Measurements from ENCODE around the gene RAP1GAP. TPM values are rescaled to one million over a fixed set of nuclear protein-coding genes. Genes with fewer than 3 reads are reported as not detected.
A peak's percentile ranks its signal among the peaks of the same experiment; 100 is the strongest.

RAP1GAP gene
- total RNA-seq, 1 experiment from 2014 or later = 8.4 TPM

DNA sequence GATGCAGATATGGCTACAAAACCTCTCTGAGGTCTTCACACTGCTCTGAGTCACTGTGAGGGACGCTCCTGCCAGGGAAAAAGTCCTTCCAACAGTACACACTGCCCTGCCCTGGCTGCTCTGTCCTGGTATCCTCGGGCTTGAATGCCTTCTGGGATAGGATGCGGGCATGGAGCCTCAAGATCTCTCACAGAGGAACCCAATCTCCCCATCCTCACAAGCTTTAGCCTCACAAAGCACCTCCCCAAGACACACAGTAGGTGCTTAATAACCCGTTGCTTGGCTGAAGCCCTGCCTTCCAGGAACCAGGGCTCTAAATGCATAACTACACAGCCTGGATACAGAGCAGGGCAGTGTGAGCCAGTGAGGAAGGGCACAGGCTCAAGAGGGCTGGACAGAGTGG, 9.2 kb downstream of the RAP1GAP start:
- H3K4me1 ChIP-seq = peaks cover 9% of the 10 kb centered on the region
- H3K36me3 ChIP-seq = no peaks in the 10 kb centered on the region
- DNase-seq = no peak
- H3K27ac ChIP-seq = no peak overlapping the region
- H3K4me3 ChIP-seq = no peak overlapping the region
- no peaks in the 10 kb centered on the region for H3K27me3 ChIP-seq
- no peaks in the 10 kb centered on the region for H3K9me3 ChIP-seq (replicated peaks)

DNA sequence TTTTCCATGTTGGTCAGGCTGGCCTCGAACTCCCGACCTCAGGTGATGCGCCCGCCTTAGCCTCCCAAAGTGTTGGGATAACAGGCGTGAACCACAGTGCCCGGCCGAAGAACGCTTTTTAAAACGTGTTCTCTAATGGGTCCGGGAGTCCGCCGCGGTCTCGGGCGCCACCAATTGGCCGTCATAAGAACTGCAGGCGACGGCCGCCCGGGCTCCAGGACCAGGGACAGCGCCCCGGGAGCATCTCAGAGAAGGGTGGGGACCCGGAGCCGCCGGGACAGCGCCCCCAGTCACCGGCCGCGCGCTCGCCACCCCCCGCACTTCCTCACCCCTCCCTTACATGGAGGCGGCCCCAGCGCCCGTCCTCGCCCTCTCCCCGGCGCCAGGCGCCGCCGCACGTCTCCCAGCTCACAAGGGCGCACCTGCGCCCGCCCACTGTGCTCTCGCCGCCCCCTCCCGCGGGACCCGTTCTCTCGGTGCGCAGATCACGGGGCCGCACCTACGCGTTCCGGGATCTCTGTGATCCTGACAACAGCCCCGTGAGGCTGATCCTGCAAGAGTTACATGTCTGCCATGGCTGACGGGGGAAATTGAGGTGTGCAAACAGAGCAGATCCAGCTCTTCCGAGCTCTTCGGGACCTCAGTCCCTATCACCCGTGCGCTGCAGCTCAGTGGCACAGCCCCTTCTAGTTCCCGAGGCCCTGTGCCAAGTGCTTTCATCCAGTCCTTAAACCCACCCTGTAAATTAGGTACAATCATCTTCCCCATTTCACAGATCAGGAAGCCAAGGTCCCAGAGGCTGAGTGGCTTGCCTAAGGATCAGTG, 9.8 kb downstream of the RAP1GAP start:
- H3K4me3 ChIP-seq = peak overlapping the region; percentile 49
- DNase-seq = peak; percentile 88
- no peaks in the 10 kb centered on the region for H3K27me3 ChIP-seq

DNA sequence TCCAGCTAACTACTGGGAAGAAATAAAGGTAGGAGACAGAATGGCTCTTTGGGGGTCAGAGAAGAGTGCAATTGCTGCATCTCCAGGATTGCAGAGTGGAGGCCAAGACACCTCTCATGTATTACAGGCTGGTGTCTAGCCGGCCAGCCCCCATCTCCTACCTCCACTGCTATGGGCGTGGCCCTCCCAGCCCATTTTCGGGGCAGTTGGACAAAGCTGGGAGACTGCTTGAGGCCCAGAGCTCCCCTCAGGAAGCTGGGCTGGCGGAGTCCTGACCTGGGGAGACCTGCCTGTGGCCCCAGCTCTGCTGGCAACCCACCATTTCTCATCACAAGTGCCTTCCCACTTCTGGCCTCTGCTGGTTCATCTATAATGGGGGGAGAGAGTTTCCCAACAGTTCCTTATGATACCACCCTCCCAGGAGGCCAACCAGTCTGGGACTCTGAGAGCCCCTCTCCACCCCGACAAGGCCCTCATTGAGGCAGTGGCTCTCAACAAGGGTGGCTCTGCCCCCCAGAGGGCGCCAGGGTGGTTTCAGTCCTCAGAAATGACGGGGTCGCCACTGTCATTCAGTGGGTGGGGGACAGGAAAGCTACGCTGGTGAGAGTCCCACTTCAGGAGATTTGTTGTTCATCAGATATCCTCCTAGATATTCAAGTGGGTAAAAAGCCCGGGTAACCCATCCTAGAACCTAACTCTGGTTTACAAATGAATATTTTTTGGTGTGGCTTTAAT, 11.5 kb downstream of the RAP1GAP start:
- Histone ChIP-seq H3K27ac (no peak overlapping the region), H3K9me3 (replicated peaks) (no peaks in the 10 kb centered on the region), H3K4me1 (peaks cover 17% of the 10 kb centered on the region), H3K4me3 (no peak overlapping the region), H3K27me3 (no peaks in the 10 kb centered on the region), H3K36me3 (no peaks in the 10 kb centered on the region)
- DNase-seq = no peak

More for the DNA sequence above, 9.8 kb downstream of the RAP1GAP start:
- H3K36me3 ChIP-seq = no peaks in the 10 kb centered on the region
- H3K9me3 ChIP-seq (replicated peaks) = no peaks in the 10 kb centered on the region
- H3K4me1 ChIP-seq = peaks cover 9% of the 10 kb centered on the region
- no peak overlapping the region for H3K27ac ChIP-seq

DNA sequence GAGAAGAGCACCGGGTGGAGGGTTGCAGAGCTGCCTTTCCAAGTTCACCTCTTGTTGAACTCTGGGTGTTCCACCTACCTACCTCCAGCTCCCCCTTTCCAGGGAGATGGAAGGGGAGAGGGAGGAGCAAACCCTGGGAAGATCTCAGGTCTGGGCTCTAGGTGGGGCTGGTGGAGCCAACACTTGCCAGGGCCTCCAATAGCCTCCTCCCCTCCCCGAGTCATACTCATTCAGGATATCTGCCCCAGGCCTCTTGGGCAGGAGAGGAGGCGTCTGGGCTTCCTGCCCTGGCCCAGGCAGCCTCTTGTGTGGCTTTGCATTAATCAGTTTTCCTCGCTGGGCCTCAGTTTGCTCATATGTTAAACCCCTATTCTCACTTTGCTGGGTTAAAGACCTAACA, 13.4 kb downstream of the RAP1GAP start:
- Histone ChIP-seq H3K9me3 (replicated peaks) (no peaks in the 10 kb centered on the region), H3K27ac (no peak overlapping the region), H3K4me3 (no peak overlapping the region), H3K4me1 (peaks cover 22% of the 10 kb centered on the region), H3K27me3 (no peaks in the 10 kb centered on the region), H3K36me3 (no peaks in the 10 kb centered on the region)
- peak in 1 of 2 experiments; percentile 64 for DNase-seq

DNA sequence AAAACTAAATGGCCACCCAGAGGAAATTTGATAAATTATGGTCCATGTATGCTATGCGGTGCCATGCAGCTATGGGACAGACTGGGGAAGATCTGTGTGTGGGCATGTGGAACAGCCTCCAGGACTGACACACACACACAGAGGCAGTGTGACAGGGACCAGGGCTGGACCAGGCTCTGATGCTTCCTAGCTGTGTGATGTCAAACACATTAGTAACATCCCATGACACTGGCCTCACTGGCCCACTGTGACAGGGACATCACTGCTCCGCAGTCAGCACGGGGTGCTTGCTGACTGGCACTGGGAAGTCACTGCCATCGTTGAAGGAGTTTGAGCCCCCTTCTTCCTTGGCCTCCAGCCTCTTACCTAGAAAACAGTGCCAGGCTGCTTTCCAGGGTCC, 13.9 kb downstream of the RAP1GAP start:
- Histone ChIP-seq H3K4me1 (peaks cover 26% of the 10 kb centered on the region), H3K27me3 (no peaks in the 10 kb centered on the region), H3K9me3 (replicated peaks) (no peaks in the 10 kb centered on the region), H3K36me3 (no peaks in the 10 kb centered on the region), H3K4me3 (no peak overlapping the region), H3K27ac (no peak overlapping the region)
- DNase-seq = no peak

DNA sequence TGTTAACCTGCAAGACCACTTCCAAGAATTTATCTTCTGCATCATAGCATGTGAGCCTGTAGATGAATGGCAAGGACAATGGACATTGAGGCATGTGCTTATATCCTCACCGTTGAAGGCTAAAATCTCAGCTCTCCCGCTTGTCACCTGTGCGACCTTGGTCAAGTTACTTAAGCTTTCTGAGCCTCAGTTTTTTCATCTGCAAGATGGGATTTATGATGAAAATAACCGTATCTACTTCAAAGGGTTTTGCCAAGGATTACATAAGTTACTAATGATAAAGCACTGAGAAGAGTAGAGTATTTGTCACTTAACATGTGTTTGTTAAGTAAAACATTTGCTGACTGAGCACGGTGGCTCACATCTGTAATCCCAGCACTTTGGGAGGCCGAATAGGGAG, 14.9 kb downstream of the RAP1GAP start:
- H3K4me1 ChIP-seq = peaks cover 29% of the 10 kb centered on the region
- no peaks in the 10 kb centered on the region for H3K9me3 ChIP-seq (replicated peaks)
- H3K27me3 ChIP-seq = no peaks in the 10 kb centered on the region
- no peak overlapping the region for H3K27ac ChIP-seq
- no peak overlapping the region for H3K4me3 ChIP-seq
- no peaks in the 10 kb centered on the region for H3K36me3 ChIP-seq
- no peak for DNase-seq

DNA sequence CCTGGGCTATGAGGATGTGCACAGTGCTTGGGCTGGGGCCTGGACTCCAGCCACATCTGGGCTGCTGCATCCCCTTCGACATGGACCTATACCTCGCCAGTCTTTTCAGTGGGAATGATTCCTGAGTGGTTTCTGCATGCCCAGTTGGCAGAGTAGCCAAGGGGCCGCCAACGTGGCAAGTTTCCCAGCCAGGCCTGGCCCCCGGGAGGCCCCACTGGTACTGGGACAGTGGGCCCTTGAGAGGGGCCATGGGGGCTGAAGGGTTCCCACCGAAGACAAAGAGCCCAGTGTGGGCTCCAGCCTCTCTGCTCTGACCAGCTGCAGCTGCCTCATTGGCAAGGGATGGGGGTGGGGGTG, 15.4 kb downstream of the RAP1GAP start:
- peak; percentile 53 to 78 for DNase-seq
- H3K4me3 ChIP-seq = no peak overlapping the region
- peaks cover 29% of the 10 kb centered on the region for H3K4me1 ChIP-seq
- H3K9me3 ChIP-seq (replicated peaks) = no peaks in the 10 kb centered on the region
- no peaks in the 10 kb centered on the region for H3K27me3 ChIP-seq
- H3K27ac ChIP-seq = peak overlapping the region; percentile 19; the same call in 1 of the 2 replicates
- H3K36me3 ChIP-seq = no peaks in the 10 kb centered on the region

DNA sequence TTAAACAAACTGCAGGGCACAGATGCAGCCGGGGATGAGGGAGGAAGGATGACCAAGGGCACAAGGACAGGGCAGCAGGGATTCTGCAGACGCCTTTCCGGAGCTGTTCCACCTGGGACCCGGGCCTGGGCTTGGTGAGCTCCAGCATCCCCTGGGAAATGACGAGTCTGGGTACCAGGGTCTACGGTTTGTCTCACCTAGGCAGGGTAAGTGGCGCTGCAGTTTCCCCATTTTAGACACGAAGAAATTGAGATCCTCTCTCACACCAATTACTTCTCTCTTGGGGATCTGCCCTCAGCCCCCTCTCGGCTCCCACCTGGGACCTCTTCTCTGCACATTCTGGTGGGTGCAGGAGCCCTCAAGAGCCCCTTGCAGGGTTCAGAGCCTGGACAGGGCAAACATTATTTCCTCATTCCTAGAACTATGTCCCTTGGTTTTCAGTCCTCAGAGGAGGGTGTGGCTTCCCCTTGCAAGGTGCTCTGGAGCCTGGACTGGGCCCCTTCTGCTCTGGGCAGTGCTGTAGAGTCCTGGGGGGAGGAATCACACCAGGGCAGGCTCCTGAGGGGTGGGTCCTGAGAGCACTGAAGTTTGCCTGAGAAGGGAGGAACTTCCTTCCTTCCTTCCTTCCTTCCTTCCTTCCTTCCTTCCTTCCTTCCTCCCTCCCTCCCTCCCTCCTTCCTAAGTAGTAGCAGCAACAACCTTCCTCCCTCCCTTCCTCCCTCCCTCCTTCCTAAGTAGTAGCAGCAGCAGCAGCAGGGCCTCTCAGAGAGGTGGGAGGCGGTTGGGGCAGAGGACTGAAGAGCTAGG, 16.0 kb downstream of the RAP1GAP start:
- H3K27me3 ChIP-seq = no peaks in the 10 kb centered on the region
- no peaks in the 10 kb centered on the region for H3K36me3 ChIP-seq
- DNase-seq = no peak
- H3K4me3 ChIP-seq = no peak overlapping the region
- H3K4me1 ChIP-seq = peaks cover 29% of the 10 kb centered on the region
- H3K27ac ChIP-seq = peak overlapping the region; percentile 19; the same call in 1 of the 2 replicates
- no peaks in the 10 kb centered on the region for H3K9me3 ChIP-seq (replicated peaks)

DNA sequence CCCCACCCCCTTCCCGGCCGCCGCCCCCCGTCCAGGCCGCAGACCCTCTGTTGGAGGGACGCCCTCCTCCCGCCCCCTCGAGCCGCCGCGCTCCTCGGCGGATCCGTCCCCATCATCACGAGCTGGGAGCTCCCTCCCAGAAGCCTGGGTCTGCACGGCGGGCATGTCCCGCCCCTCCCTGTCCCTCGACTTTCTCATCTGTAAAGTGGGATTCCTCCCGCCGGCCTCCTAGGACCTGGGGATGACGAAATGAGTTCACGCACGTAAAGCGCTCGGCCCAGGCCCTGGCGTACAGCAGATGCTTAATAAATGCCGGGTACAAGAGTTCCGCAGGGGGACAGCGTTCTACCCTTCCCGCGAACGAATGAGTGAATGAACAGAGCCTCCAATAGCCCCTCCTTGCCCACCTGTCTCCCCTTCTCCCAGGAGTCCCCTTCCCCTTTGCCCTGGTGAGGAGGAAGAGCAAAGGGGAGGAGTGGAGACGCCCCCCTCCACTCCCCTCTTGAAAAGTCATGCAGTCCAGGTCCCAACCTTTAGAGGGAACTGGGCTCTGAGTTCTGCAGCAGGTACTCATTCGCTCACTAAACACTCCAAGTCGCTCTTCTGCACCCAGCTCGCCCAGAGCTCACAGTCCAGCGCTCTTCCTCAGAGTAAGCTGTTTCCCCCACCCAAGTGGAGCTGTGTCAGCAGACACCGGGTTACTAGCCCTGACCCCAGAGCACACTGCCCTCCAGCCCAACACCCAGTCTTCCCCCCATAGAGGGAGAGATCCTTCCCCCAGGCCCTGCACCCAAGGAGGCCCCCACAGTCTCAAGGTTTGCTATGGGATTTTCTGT, 16.8 kb downstream of the RAP1GAP start:
- H3K9me3 ChIP-seq (replicated peaks) = no peaks in the 10 kb centered on the region
- H3K27me3 ChIP-seq = no peaks in the 10 kb centered on the region
- DNase-seq = no peak
- no peak overlapping the region for H3K4me3 ChIP-seq
- no peaks in the 10 kb centered on the region for H3K36me3 ChIP-seq
- H3K4me1 ChIP-seq = peaks cover 29% of the 10 kb centered on the region
- H3K27ac ChIP-seq = no peak overlapping the region

DNA sequence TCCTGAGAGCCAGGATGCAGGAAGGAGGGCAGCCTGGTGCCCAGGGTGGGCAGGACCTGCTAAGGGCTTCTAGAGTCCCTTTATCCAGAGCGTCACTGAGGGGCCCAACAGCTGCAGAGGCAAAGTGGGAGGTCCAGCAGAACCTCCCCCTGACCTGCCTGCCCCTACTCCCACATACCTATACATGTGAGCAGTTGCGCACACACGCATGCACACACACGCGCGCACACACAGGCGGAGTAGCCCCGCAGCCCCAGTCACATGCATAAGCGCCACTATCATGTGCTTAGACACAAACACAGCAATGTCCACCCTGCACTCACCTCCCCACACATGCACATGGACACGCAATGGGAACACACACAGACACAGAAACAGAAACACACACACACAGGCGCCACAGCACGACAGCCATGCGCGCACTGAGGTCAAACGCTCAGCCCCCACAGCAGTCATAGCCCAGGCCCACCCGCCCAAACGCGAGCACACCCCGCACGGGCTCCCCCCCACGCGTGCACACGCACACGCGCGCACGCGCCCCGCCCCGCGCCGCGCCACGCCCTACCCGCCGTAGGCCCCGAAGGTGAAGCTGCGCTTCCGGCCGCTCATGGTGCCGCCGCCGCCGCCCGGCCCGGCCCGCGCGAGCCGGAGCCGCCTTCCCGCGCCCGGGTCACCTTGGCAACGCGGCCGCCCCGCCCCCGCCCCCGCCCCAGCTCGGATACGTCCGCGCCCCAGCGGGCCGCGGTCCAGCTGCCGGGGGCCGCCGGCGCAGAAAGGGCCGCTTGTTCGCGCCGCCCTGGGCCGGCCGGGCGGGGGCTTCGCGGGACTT, 17.7 kb downstream of the RAP1GAP start:
- no peaks in the 10 kb centered on the region for H3K9me3 ChIP-seq (replicated peaks)
- H3K27me3 ChIP-seq = no peaks in the 10 kb centered on the region
- H3K4me1 ChIP-seq = peaks cover 23% of the 10 kb centered on the region
- no peak overlapping the region for H3K27ac ChIP-seq
- H3K36me3 ChIP-seq = no peaks in the 10 kb centered on the region
- peak; percentile 61 to 75 for DNase-seq
- peak overlapping the region; percentile 57 for H3K4me3 ChIP-seq

DNA sequence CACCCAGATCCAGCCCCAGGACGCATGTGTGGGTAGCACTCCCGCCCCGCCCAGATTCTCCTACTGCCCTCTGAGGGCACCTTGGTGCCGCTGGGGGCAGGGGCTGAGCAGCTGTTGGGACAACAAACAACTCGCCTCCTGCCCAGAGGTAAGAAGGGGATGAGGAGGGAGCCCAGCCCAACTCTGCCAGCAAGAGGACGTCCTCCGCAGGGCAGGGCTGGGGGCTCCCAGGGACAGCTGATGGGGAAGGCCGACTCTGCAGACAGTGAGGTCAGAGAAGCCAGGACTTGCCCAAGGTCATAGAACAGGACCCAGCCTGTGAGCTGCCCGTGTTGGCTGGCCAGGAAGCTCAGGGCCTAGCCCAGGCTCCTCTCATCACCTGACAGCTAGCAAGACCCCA, 18.8 kb downstream of the RAP1GAP start:
- Histone ChIP-seq H3K36me3 (no peaks in the 10 kb centered on the region), H3K27me3 (no peaks in the 10 kb centered on the region), H3K4me1 (peaks cover 20% of the 10 kb centered on the region), H3K4me3 (no peak overlapping the region), H3K9me3 (replicated peaks) (no peaks in the 10 kb centered on the region), H3K27ac (no peak overlapping the region)
- DNase-seq = peak in 1 of 2 experiments; percentile 38

DNA sequence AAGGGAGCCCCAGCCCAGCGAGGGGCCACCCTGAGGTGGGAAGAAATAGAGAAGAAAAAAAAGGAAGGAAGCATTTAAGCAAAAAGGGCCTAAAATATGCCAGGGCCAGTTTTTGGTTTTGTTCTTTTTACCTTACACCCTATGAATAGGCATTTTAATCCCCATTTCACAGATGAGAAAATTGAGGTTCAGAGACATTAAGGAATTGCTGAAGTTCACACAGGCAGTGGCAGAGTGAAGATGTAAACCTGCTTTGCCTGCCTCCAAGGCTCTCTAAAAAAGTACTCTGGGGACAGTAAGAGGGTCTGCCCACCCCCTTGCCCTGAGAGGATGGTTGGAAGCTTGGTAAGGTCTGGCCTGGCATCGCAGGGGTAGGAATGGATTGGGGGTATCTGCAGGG, 19.8 kb downstream of the RAP1GAP start:
- H3K27ac ChIP-seq = no peak overlapping the region
- H3K36me3 ChIP-seq = no peaks in the 10 kb centered on the region
- no peaks in the 10 kb centered on the region for H3K9me3 ChIP-seq (replicated peaks)
- no peak for DNase-seq
- H3K4me1 ChIP-seq = peaks cover 20% of the 10 kb centered on the region
- no peak overlapping the region for H3K4me3 ChIP-seq
- no peaks in the 10 kb centered on the region for H3K27me3 ChIP-seq

DNA sequence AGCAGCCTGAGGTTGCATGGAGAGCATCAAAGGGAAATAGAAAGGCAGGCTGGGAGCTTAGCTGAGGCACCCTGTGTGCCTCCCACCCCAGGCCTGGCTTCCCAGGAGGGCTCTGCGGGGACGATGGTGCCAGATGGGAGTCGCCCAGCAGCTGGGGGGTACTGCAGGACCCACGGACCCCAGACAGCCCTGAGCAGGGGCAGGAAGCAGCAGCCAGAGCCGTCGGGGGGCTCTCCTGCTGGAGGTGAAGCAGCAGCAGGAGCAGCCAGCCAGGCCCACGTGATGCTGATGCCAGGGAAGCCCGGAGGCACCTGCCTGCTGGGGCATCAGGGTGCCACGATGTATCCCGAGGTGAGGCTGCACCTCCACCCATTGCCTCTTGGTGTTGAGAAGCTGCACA, 20.4 kb downstream of the RAP1GAP start:
- Histone ChIP-seq H3K9me3 (replicated peaks) (no peaks in the 10 kb centered on the region), H3K27ac (no peak overlapping the region), H3K4me3 (no peak overlapping the region), H3K27me3 (no peaks in the 10 kb centered on the region), H3K36me3 (no peaks in the 10 kb centered on the region), H3K4me1 (peaks cover 20% of the 10 kb centered on the region)
- no peak for DNase-seq
